HEK293 (cell line): ENCODE data around the gene MORF4L1.

ENCODE experiments used
- MYNN ChIP-seq: fragments of 450-650 bp; formaldehyde crosslinking; IDR thresholded peaks from 2 replicates; pipeline ENCODE4 v1.5.1; 2016; ENCODE audit warnings: missing biosample characterization, missing genetic modification characterization, borderline replicate concordance
- OSR2 ChIP-seq: fragments of 450-650 bp; formaldehyde crosslinking; IDR thresholded peaks from 2 replicates; pipeline ENCODE4 v1.5.1; 2016; ENCODE audit warnings: missing biosample characterization, missing genetic modification characterization
- OVOL3 ChIP-seq: fragments of 450-650 bp; formaldehyde crosslinking; IDR thresholded peaks from 2 replicates; pipeline ENCODE4 v1.5.1; 2016; ENCODE audit warnings: missing biosample characterization, missing genetic modification characterization
- PRDM10 ChIP-seq: fragments of 450-650 bp; formaldehyde crosslinking; IDR thresholded peaks from 2 replicates; pipeline ENCODE4 v1.5.1; 2016; ENCODE audit warnings: missing biosample characterization, missing genetic modification characterization
- SP3 ChIP-seq: fragments of 450-650 bp; formaldehyde crosslinking; IDR thresholded peaks from 2 replicates; pipeline ENCODE4 v1.5.1; 2016; ENCODE audit warnings: missing biosample characterization, missing genetic modification characterization
- YY2 ChIP-seq: fragments of 450-650 bp; formaldehyde crosslinking; IDR thresholded peaks from 2 replicates; pipeline ENCODE4 v1.5.1; 2016; ENCODE audit warnings: missing biosample characterization, missing genetic modification characterization
- ZBTB11 ChIP-seq: fragments of 450-650 bp; formaldehyde crosslinking; conservative IDR thresholded peaks from 2 replicates; pipeline ENCODE4 v1.5.1; 2016; ENCODE audit warnings: low read depth, missing biosample characterization, missing genetic modification characterization
- ZBTB21 ChIP-seq: fragments of 450-650 bp; formaldehyde crosslinking; IDR thresholded peaks from 2 replicates; pipeline ENCODE4 v1.5.1; 2017; ENCODE audit warnings: missing biosample characterization, missing genetic modification characterization
- ZBTB49 ChIP-seq: fragments of 450-650 bp; formaldehyde crosslinking; IDR thresholded peaks from 2 replicates; pipeline ENCODE4 v1.5.1; 2016; ENCODE audit warnings: missing biosample characterization, missing genetic modification characterization, low read depth
- ZFP37 ChIP-seq: fragments of 450-650 bp; formaldehyde crosslinking; IDR thresholded peaks from 2 replicates; pipeline ENCODE4 v1.5.1; 2016; ENCODE audit warnings: missing biosample characterization, missing genetic modification characterization
- ZIC2 ChIP-seq: fragments of 450-650 bp; formaldehyde crosslinking; IDR thresholded peaks from 2 replicates; pipeline ENCODE4 v1.5.1; 2016; ENCODE audit warnings: missing biosample characterization, missing genetic modification characterization
- ZNF10 ChIP-seq: fragments of 450-650 bp; formaldehyde crosslinking; IDR thresholded peaks from 2 replicates; pipeline ENCODE4 v1.5.1; 2017; ENCODE audit warnings: missing biosample characterization, missing genetic modification characterization
- ZNF140 ChIP-seq: fragments of 450-650 bp; formaldehyde crosslinking; IDR thresholded peaks from 2 replicates; pipeline ENCODE4 v1.5.1; 2016; ENCODE audit warnings: missing biosample characterization, missing genetic modification characterization
- ZNF302 ChIP-seq: fragments of 450-650 bp; formaldehyde crosslinking; IDR thresholded peaks from 2 replicates; pipeline ENCODE4 v1.5.1; 2016; ENCODE audit warnings: missing biosample characterization, missing genetic modification characterization, low read depth
- ZNF311 ChIP-seq: fragments of 450-650 bp; formaldehyde crosslinking; IDR thresholded peaks from 2 replicates; pipeline ENCODE4 v1.5.1; 2017; ENCODE audit warnings: missing biosample characterization, missing genetic modification characterization, borderline replicate concordance
- ZNF335 ChIP-seq: fragments of 450-650 bp; formaldehyde crosslinking; conservative IDR thresholded peaks from 2 replicates; pipeline ENCODE4 v1.5.1; 2016; ENCODE audit warnings: missing biosample characterization, missing genetic modification characterization
- ZNF391 ChIP-seq: fragments of 450-650 bp; formaldehyde crosslinking; IDR thresholded peaks from 2 replicates; pipeline ENCODE4 v1.5.1; 2016; ENCODE audit warnings: low read depth, missing biosample characterization, missing genetic modification characterization, borderline replicate concordance
- ZNF433 ChIP-seq: fragments of 450-650 bp; formaldehyde crosslinking; IDR thresholded peaks from 2 replicates; pipeline ENCODE4 v1.5.1; 2016; ENCODE audit warnings: missing biosample characterization, missing genetic modification characterization, low read depth
- ZNF501 ChIP-seq: fragments of 450-650 bp; formaldehyde crosslinking; IDR thresholded peaks from 2 replicates; pipeline ENCODE4 v1.5.1; 2016; ENCODE audit warnings: missing biosample characterization, missing genetic modification characterization
- ZNF580 ChIP-seq: fragments of 450-650 bp; formaldehyde crosslinking; IDR thresholded peaks from 2 replicates; pipeline ENCODE4 v1.5.1; 2016; ENCODE audit warnings: missing biosample characterization, missing genetic modification characterization
- ZNF624 ChIP-seq: fragments of 450-650 bp; formaldehyde crosslinking; IDR thresholded peaks from 2 replicates; pipeline ENCODE4 v1.5.1; 2017; ENCODE audit warnings: missing biosample characterization, missing genetic modification characterization
- ZNF658 ChIP-seq: fragments of 450-650 bp; formaldehyde crosslinking; IDR thresholded peaks from 2 replicates; pipeline ENCODE4; 2016; ENCODE audit warnings: missing biosample characterization, missing genetic modification characterization
- ZNF830 ChIP-seq: fragments of 450-650 bp; IDR thresholded peaks from 2 replicates; pipeline ENCODE4 v1.5.0; 2018; ENCODE audit warnings: missing biosample characterization, missing genetic modification characterization, low read depth, mild to moderate bottlenecking, moderate library complexity
- ZNF837 ChIP-seq: fragments of 450-650 bp; formaldehyde crosslinking; IDR thresholded peaks from 2 replicates; pipeline ENCODE4 v1.5.1; 2016; ENCODE audit warnings: missing biosample characterization, missing genetic modification characterization
- TF ChIP-seq, protein P1 (sequence below): fragments of 450-650 bp; formaldehyde crosslinking; IDR thresholded peaks from 2 replicates; pipeline ENCODE4 v1.5.1; 2016; ENCODE audit warnings: missing biosample characterization, missing genetic modification characterization
- TF ChIP-seq, protein P2 (sequence below): fragments of 450-650 bp; IDR thresholded peaks from 2 replicates; pipeline ENCODE4 v1.5.1; 2018; ENCODE audit warnings: missing biosample characterization, missing genetic modification characterization

Gene MORF4L1

DNA sequence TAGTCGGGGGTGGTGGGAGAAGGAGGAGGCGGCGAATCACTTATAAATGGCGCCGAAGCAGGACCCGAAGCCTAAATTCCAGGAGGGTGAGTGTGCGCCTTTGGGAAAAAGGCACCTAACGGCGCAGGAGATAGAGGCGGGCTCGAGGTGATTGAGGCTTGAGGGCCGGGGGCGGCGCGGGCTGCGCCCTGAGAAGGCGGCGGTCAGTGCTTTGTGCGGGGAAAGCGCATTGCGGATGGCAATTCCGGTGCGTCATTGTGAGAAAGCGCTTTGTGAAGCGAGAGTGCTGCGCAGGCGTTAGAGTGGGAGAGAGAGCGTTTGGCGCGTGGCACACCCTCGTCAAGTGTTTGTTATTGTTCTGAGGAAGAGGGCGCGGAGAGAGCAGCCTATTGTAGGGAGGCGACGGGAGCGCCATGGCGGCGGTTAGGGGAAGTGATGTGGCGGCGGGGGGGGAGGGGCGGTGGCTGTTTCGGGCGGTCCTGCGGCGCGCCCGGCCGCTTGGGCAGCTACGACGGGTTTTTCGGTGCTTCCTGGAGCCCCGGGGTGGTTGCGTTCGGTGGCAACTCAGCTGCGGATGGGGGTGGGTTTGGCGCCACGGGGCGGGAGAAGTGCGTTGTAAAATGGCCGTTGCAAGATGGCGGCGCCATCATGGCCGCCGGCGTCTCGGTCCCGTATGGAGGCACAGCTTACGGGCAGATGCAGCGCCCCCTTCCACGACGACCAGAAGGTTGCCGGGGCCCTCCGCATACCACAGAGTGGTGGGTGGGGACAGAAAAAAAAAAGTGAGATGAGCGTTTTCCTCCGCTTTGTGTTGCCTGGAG, 492 bp downstream of the MORF4L1 start (continued):
- TF ChIP-seq ZNF10 (no peak; the same call in 1 of the 2 replicates), ZNF335 (tag by site-specific recombination) (peak; percentile 95), ZBTB49 (tag by site-specific recombination) (no peak), OVOL3 (tag by site-specific recombination) (no peak), ZNF501 (tag by site-specific recombination) (peak; percentile 58; the same call in 1 of the 2 replicates), ZNF311 (tag by site-specific recombination) (no peak), ZNF624 (no peak), OSR2 (tag by site-specific recombination) (peak; percentile 14), ZNF830 (tag by site-specific recombination) (no peak), ZBTB21 (tag by site-specific recombination) (peak; percentile 63), ZNF580 (tag by site-specific recombination) (peak; percentile 75; the same call in 1 of the 2 replicates), ZNF658 (no peak), ZNF302 (tag by site-specific recombination) (no peak), ZNF837 (tag by site-specific recombination) (no peak; the same call in 1 of the 2 replicates), YY2 (tag by site-specific recombination) (peak; percentile 98), MYNN (tag by site-specific recombination) (no peak), ZBTB11 (peak; percentile 61), ZIC2 (peak; percentile 23; the same call in 1 of the 2 replicates), PRDM10 (peak; percentile 79), ZNF140 (tag by site-specific recombination) (no peak), SP3 (peak; percentile 60), ZFP37 (tag by site-specific recombination) (peak; percentile 77), ZNF391 (no peak), ZNF433 (tag by site-specific recombination) (no peak)
- TF ChIP-seq, protein P1, sequence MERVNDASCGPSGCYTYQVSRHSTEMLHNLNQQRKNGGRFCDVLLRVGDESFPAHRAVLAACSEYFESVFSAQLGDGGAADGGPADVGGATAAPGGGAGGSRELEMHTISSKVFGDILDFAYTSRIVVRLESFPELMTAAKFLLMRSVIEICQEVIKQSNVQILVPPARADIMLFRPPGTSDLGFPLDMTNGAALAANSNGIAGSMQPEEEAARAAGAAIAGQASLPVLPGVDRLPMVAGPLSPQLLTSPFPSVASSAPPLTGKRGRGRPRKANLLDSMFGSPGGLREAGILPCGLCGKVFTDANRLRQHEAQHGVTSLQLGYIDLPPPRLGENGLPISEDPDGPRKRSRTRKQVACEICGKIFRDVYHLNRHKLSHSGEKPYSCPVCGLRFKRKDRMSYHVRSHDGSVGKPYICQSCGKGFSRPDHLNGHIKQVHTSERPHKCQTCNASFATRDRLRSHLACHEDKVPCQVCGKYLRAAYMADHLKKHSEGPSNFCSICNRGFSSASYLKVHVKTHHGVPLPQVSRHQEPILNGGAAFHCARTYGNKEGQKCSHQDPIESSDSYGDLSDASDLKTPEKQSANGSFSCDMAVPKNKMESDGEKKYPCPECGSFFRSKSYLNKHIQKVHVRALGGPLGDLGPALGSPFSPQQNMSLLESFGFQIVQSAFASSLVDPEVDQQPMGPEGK (tag by site-specific recombination) = peak; percentile 94
- TF ChIP-seq, protein P2, sequence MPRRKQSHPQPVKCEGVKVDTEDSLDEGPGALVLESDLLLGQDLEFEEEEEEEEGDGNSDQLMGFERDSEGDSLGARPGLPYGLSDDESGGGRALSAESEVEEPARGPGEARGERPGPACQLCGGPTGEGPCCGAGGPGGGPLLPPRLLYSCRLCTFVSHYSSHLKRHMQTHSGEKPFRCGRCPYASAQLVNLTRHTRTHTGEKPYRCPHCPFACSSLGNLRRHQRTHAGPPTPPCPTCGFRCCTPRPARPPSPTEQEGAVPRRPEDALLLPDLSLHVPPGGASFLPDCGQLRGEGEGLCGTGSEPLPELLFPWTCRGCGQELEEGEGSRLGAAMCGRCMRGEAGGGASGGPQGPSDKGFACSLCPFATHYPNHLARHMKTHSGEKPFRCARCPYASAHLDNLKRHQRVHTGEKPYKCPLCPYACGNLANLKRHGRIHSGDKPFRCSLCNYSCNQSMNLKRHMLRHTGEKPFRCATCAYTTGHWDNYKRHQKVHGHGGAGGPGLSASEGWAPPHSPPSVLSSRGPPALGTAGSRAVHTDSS (tag by site-specific recombination) = peak; percentile 71
